Measurements from ENCODE around the gene SCN4B. TPM values are rescaled to one million over a fixed set of nuclear protein-coding genes. Genes with fewer than 3 reads are reported as not detected.

Gene SCN4B
- total and polyA plus RNA-seq, 2 of the 8 experiments (the other 6 are each of a cell fraction or from before 2014, with no cell fraction given): 2.8 to 4.9 TPM

DNA sequence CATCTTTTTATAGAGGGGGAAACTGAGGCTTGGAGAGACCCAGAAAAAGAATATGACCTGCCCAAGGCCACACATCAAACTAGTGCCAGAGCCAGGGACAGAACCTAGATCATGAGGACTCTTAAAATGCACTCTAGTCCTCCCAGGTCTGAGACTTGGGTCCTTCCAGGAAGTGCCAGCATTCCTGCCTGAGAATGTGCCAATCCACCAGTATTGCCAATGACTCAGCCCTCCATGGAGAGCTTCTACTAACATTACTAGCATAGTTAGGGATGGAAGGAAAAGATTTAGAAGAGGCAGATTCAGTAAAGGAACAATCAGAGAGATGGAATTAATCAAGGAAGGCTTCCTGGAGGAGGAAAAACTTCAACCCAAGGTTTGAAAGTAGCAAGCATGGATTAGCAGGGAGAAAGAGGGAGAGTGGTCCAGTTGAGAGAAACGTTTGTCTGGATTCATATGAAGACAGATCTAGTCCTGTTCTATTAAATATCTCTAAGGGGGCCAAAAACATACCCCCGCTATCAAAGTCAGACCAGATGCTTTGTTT is 45.8 kb downstream of the SCN4B start (continued):
- TF ChIP-seq CBX8 (IDR thresholded peaks at IDR 0.05; ENCODE audit: borderline replicate concordance, low read depth, low read length) (no peak), SRF (IDR thresholded peaks at IDR 0.05; ENCODE audit: low read depth, low read length) (no peak), CHD2 (IDR thresholded peaks at IDR 0.05; ENCODE audit: low read length) (no peak)

Data from H1 (cell line).